BLaER1 treated with 17β-estradiol and CSF1 and Interleukin-3, amounts not matched to agents 10 nM and 100 nM (cell line): ENCODE measurements around the gene CCDC141.

ENCODE experiments used
- H3K27ac ChIP-seq, 11 experiments: shearing (Covaris generic); formaldehyde crosslinking; 2 replicates each; pipeline ENCODE4 v1.8.1; 2022
- H3K27me3 ChIP-seq, 11 experiments: shearing (Covaris generic); formaldehyde crosslinking; 2 replicates each; pipeline ENCODE4 v1.8.1; 2022
- H3K36me3 ChIP-seq, 11 experiments: shearing (Covaris generic); formaldehyde crosslinking; 2 replicates each; pipeline ENCODE4 v1.8.1; 2022
- H3K4me1 ChIP-seq, 10 experiments: shearing (Covaris generic); formaldehyde crosslinking; 2 replicates each; pipeline ENCODE4 v1.8.1; 2022
- H3K4me2 ChIP-seq, 11 experiments: shearing (Covaris generic); formaldehyde crosslinking; 2 replicates each; pipeline ENCODE4 v1.8.1; 2022
- H3K4me3 ChIP-seq, 10 experiments: shearing (Covaris generic); formaldehyde crosslinking; 2 replicates each; pipeline ENCODE4 v1.8.1; 2022
- H3K9ac ChIP-seq, 11 experiments: shearing (Covaris generic); formaldehyde crosslinking; 2 replicates each; pipeline ENCODE4 v1.8.1; 2022
- H3K9me3 ChIP-seq, 11 experiments: shearing (Covaris generic); formaldehyde crosslinking; replicated peaks in 1 of 11; 2 replicates each; pipeline ENCODE4 v1.8.1; 2022
- H4K20me1 ChIP-seq, 11 experiments: shearing (Covaris generic); formaldehyde crosslinking; 2 replicates each; pipeline ENCODE4 v1.8.1; 2022
- Cebpa-rat ChIP-seq, 11 experiments: shearing (Covaris generic); IDR thresholded peaks; 2 replicates each; pipeline ENCODE4 v1.8.1; 2022

CCDC141 gene

GRCh38 chr2:178819992-178820391 is 229.9 kb downstream of the CCDC141 start:
- no peaks in the 10 kb centered on the region for H3K27me3 ChIP-seq
- TF ChIP-seq Cebpa-rat (IDR thresholded peaks at IDR 0.05) = no peak
- H3K36me3 ChIP-seq = no peaks in the 10 kb centered on the region
- peak overlapping the region; percentile 35 to 73 (median 62); a peak in 19 of 22 replicates for H3K4me2 ChIP-seq
- 0 out of 22 replicates have a peak overlapping the region, but pooled peaks of 1 of the 11 experiments have one; percentile 50 for H3K9ac ChIP-seq
- peak overlapping the region in 2 of 11 experiments; percentile 40; a peak in 4 of 22 replicates for H3K27ac ChIP-seq
- H3K9me3 ChIP-seq = no peaks in the 10 kb centered on the region
- H3K4me3 ChIP-seq = no peak overlapping the region
- H4K20me1 ChIP-seq = no peaks in the 10 kb centered on the region
- peaks cover 4 to 14% (median 9%) of the 10 kb centered on the region in 10 experiments; a peak in 17 of 20 replicates for H3K4me1 ChIP-seq

- no peak overlapping the region for H3K4me3 ChIP-seq
- no peak for TF ChIP-seq Cebpa-rat (IDR thresholded peaks at IDR 0.05)
- H3K4me1 ChIP-seq = peaks cover 4 to 16% (median 10%) of the 10 kb centered on the region in 10 experiments; a peak in 17 of 20 replicates
- H3K27me3 ChIP-seq = no peaks in the 10 kb centered on the region
- peak overlapping the region in 6 of 11 experiments; percentile 59 to 73 (median 67); a peak in 9 of 22 replicates for H3K4me2 ChIP-seq
- no peak overlapping the region for H3K9ac ChIP-seq
- no peak overlapping the region for H3K27ac ChIP-seq
- no peaks in the 10 kb centered on the region for H3K36me3 ChIP-seq
- H4K20me1 ChIP-seq = no peaks in the 10 kb centered on the region
- H3K9me3 ChIP-seq = no peaks in the 10 kb centered on the region
Measured at GRCh38 chr2:178819147-178819875, 230.6 kb downstream of the CCDC141 start.

- H3K27me3 ChIP-seq = no peaks in the 10 kb centered on the region
- H3K4me3 ChIP-seq = no peak overlapping the region
- H3K9ac ChIP-seq = no peak overlapping the region
- H4K20me1 ChIP-seq = no peaks in the 10 kb centered on the region
- no peak for TF ChIP-seq Cebpa-rat (IDR thresholded peaks at IDR 0.05)
- no peak overlapping the region for H3K4me2 ChIP-seq
- H3K27ac ChIP-seq = no peak overlapping the region
- H3K9me3 ChIP-seq = no peaks in the 10 kb centered on the region
- H3K36me3 ChIP-seq = no peaks in the 10 kb centered on the region
- H3K4me1 ChIP-seq = peaks cover 0 to 12% (median 0%) of the 10 kb centered on the region in 10 experiments; a peak in 3 of 20 replicates
Measured at GRCh38 chr2:178811901-178812300, 238.0 kb downstream of the CCDC141 start.

- Histone ChIP-seq H3K27me3 (no peaks in the 10 kb centered on the region), H4K20me1 (no peaks in the 10 kb centered on the region), H3K4me2 (no peak overlapping the region), H3K9ac (no peak overlapping the region), H3K4me1 (peaks cover 0 to 12% (median 0%) of the 10 kb centered on the region in 10 experiments; a peak in 3 of 20 replicates), H3K4me3 (no peak overlapping the region), H3K36me3 (no peaks in the 10 kb centered on the region), H3K27ac (no peak overlapping the region), H3K9me3 (no peaks in the 10 kb centered on the region)
- no peak for TF ChIP-seq Cebpa-rat (IDR thresholded peaks at IDR 0.05)
Measured at GRCh38 chr2:178811045-178811444, 238.9 kb downstream of the CCDC141 start.

- Histone ChIP-seq H3K27me3 (no peaks in the 10 kb centered on the region), H3K4me3 (no peak overlapping the region), H3K27ac (no peak overlapping the region), H3K9me3 (no peaks in the 10 kb centered on the region), H3K9ac (no peak overlapping the region), H3K36me3 (no peaks in the 10 kb centered on the region), H4K20me1 (no peaks in the 10 kb centered on the region), H3K4me2 (no peak overlapping the region), H3K4me1 (peaks cover 0 to 11% (median 0%) of the 10 kb centered on the region in 10 experiments; a peak in 3 of 20 replicates)
- no peak for TF ChIP-seq Cebpa-rat (IDR thresholded peaks at IDR 0.05)
Measured at GRCh38 chr2:178810422-178810821, 239.5 kb downstream of the CCDC141 start.

- H3K9me3 ChIP-seq = no peaks in the 10 kb centered on the region
- H3K4me1 ChIP-seq = no peaks in the 10 kb centered on the region
- no peaks in the 10 kb centered on the region for H4K20me1 ChIP-seq
- no peaks in the 10 kb centered on the region for H3K27me3 ChIP-seq
- TF ChIP-seq Cebpa-rat (IDR thresholded peaks at IDR 0.05) = no peak
- no peak within 1 kb of the TSS for H3K4me3 ChIP-seq
- H3K27ac ChIP-seq = no peak within 1 kb of the TSS
- no peak within 1 kb of the TSS for H3K4me2 ChIP-seq
- H3K9ac ChIP-seq = no peak within 1 kb of the TSS
- H3K36me3 ChIP-seq = no peaks in the 10 kb centered on the region
Measured at GRCh38 chr2:178807227-178808008, 242.5 kb downstream of the CCDC141 start, which contains the start of gene TTN. Gene TTN, minus strand, starts transcription at chr2:178807423. Its CDS starts 2,781 bp downstream, at chr2:178804642.

GRCh38 chr2:178806543-178806942 is 243.4 kb downstream of the CCDC141 start:
- H3K27ac ChIP-seq = no peak overlapping the region
- no peaks in the 10 kb centered on the region for H3K4me1 ChIP-seq
- H4K20me1 ChIP-seq = no peaks in the 10 kb centered on the region
- H3K4me3 ChIP-seq = no peak overlapping the region
- H3K4me2 ChIP-seq = no peak overlapping the region
- no peak overlapping the region for H3K9ac ChIP-seq
- no peaks in the 10 kb centered on the region for H3K36me3 ChIP-seq
- no peaks in the 10 kb centered on the region for H3K9me3 ChIP-seq
- TF ChIP-seq Cebpa-rat (IDR thresholded peaks at IDR 0.05) = no peak
- no peaks in the 10 kb centered on the region for H3K27me3 ChIP-seq

- Histone ChIP-seq H4K20me1 (no peaks in the 10 kb centered on the region), H3K27ac (no peak overlapping the region), H3K27me3 (no peaks in the 10 kb centered on the region), H3K4me1 (no peaks in the 10 kb centered on the region), H3K9me3 (no peaks in the 10 kb centered on the region), H3K36me3 (no peaks in the 10 kb centered on the region), H3K4me3 (no peak overlapping the region), H3K4me2 (no peak overlapping the region), H3K9ac (no peak overlapping the region)
- no peak for TF ChIP-seq Cebpa-rat (IDR thresholded peaks at IDR 0.05)
Measured at GRCh38 chr2:178805457-178805856, 244.5 kb downstream of the CCDC141 start.

GRCh38 chr2:178804791-178805190 is 245.1 kb downstream of the CCDC141 start:
- Histone ChIP-seq H3K27ac (no peak overlapping the region), H3K4me1 (no peaks in the 10 kb centered on the region), H3K4me2 (no peak overlapping the region), H3K9ac (no peak overlapping the region), H3K27me3 (no peaks in the 10 kb centered on the region), H3K36me3 (no peaks in the 10 kb centered on the region), H3K9me3 (no peaks in the 10 kb centered on the region), H3K4me3 (no peak overlapping the region), H4K20me1 (no peaks in the 10 kb centered on the region)
- no peak for TF ChIP-seq Cebpa-rat (IDR thresholded peaks at IDR 0.05)
